Measurements from ENCODE around the gene HOXA9. TPM values are rescaled to one million over a fixed set of nuclear protein-coding genes. Genes with fewer than 3 reads are reported as not detected.

HOXA9 gene
- polyA plus RNA-seq, 3 donors, result 0.55 to 1.9 (median 1.2) TPM

GRCh38 chr7:27123477-27124053 is 41.8 kb downstream of the HOXA9 start:
- H3K4me2 ChIP-seq (replicated peaks; ENCODE audit: extremely low read depth, low read length, poor library complexity, severe bottlenecking), result no peak overlapping the region
- DNase-seq, result no peak
- H3K4me1 Mint-ChIP-seq, result peaks cover 6% of the 10 kb centered on the region

GRCh38 chr7:27123007-27123476 is 42.3 kb downstream of the HOXA9 start:
- Histone ChIP-seq H3K9ac (ENCODE audit: insufficient read depth, low read length, poor library complexity, severe bottlenecking) (no peak overlapping the region), H3K4me1 (ENCODE audit: control insufficient read depth in 1 of 2, insufficient read depth in 2 of 2, low read length in 2 of 2) (no peaks in the 10 kb centered on the region), H3K4me3 (replicated peaks in 1 of 3; ENCODE audit: low read depth in 2 of 3, low read length in 3 of 3) (no peak overlapping the region), H2AFZ (ENCODE audit: insufficient read depth, low read depth, low read length, poor library complexity, severe bottlenecking) (no peak overlapping the region), H3K9me3 (replicated peaks in 1 of 2; ENCODE audit: control insufficient read depth in 1 of 2, insufficient read depth in 1 of 2, low read length in 2 of 2) (no peaks in the 10 kb centered on the region), H3K36me3 (replicated peaks in 1 of 2; ENCODE audit: control insufficient read depth in 1 of 2, insufficient read depth in 2 of 2, low read length in 2 of 2) (no peaks in the 10 kb centered on the region), H3K79me2 (ENCODE audit: insufficient read depth, low read length) (no peaks in the 10 kb centered on the region), H3K4me2 (replicated peaks; ENCODE audit: extremely low read depth, low read length, poor library complexity, severe bottlenecking) (no peak overlapping the region), H3K27me3 (ENCODE audit: control insufficient read depth in 2 of 2, insufficient read depth in 2 of 2, low read length in 2 of 2) (no peaks in the 10 kb centered on the region), H3K27ac (ENCODE audit: low read depth in 1 of 2, low read length in 2 of 2) (no peak overlapping the region), H4K20me1 (ENCODE audit: insufficient read depth, low read length) (no peaks in the 10 kb centered on the region)
- no peak for DNase-seq
- Mint-ChIP-seq H3K27me3 (ENCODE audit: low read depth in 3 of 3) (peaks cover 3 to 6% (median 5%) of the 10 kb centered on the region in 3 donors), H3K4me1 (peaks cover 8% of the 10 kb centered on the region), H3K4me3 (no peak overlapping the region), H3K27ac (peak overlapping the region in 1 of 7 donors; percentile 55), H3K9me3 (peaks cover 0 to 3% (median 0%) of the 10 kb centered on the region in 7 donors), H3K36me3 (no peaks in the 10 kb centered on the region)
- 85% methylated on average over 6 of the region's 14 CpGs for WGBS (ENCODE audit: insufficient coverage)
- intact Hi-C loops (cut with micrococcal nuclease), result no loop called here
- TF ChIP-seq CTCF (IDR thresholded peaks at IDR 0.05), result no peak

More at GRCh38 chr7:27123477-27124053, 41.8 kb downstream of the HOXA9 start:
- H4K20me1 ChIP-seq (ENCODE audit: insufficient read depth, low read length), result no peaks in the 10 kb centered on the region
- WGBS (ENCODE audit: insufficient coverage), result 98% methylated on average over 14 of the region's 26 CpGs
- no peak overlapping the region for H3K4me3 ChIP-seq (replicated peaks in 1 of 3; ENCODE audit: low read depth in 2 of 3, low read length in 3 of 3)
- no peak overlapping the region for H3K27ac ChIP-seq (ENCODE audit: low read depth in 1 of 2, low read length in 2 of 2)
- Mint-ChIP-seq H3K4me3 (no peak overlapping the region), H3K27ac (no peak overlapping the region), H3K9me3 (peaks cover 0 to 3% (median 0%) of the 10 kb centered on the region in 7 donors), H3K27me3 (ENCODE audit: low read depth in 3 of 3) (peaks cover 3 to 6% (median 5%) of the 10 kb centered on the region in 3 donors), H3K36me3 (no peaks in the 10 kb centered on the region)
- no peaks in the 10 kb centered on the region for H3K79me2 ChIP-seq (ENCODE audit: insufficient read depth, low read length)
- intact Hi-C loops (cut with micrococcal nuclease), result no loop called here
- no peak for TF ChIP-seq CTCF (IDR thresholded peaks at IDR 0.05)
- no peaks in the 10 kb centered on the region for H3K27me3 ChIP-seq (ENCODE audit: control insufficient read depth in 2 of 2, insufficient read depth in 2 of 2, low read length in 2 of 2)
- H3K9me3 ChIP-seq (replicated peaks in 1 of 2; ENCODE audit: control insufficient read depth in 1 of 2, insufficient read depth in 1 of 2, low read length in 2 of 2), result no peaks in the 10 kb centered on the region
- no peaks in the 10 kb centered on the region for H3K4me1 ChIP-seq (ENCODE audit: control insufficient read depth in 1 of 2, insufficient read depth in 2 of 2, low read length in 2 of 2)
- H3K9ac ChIP-seq (ENCODE audit: insufficient read depth, low read length, poor library complexity, severe bottlenecking), result no peak overlapping the region
- no peak overlapping the region for H2AFZ ChIP-seq (ENCODE audit: insufficient read depth, low read depth, low read length, poor library complexity, severe bottlenecking)
- H3K36me3 ChIP-seq (replicated peaks in 1 of 2; ENCODE audit: control insufficient read depth in 1 of 2, insufficient read depth in 2 of 2, low read length in 2 of 2), result no peaks in the 10 kb centered on the region

Measured in CD14-positive monocyte (primary cell).